Muscle layer of duodenum (tissue), 2 donors: ENCODE data around the gene TSGA10.
"Not testable (repeated sequence)": the region's sequence is repeated elsewhere in the genome, so short reads cannot be mapped to it uniquely, and the experiment has no call there.

Source experiments
- H3K27ac ChIP-seq: one replicate; pipeline ENCODE4 v1.7.0; 2013; ENCODE audit warnings: mild to moderate bottlenecking, low read length
- H3K27me3 ChIP-seq: one replicate; pipeline ENCODE4 v1.7.0; 2013; ENCODE audit warnings: low read depth, mild to moderate bottlenecking, control low read depth, low read length
- H3K36me3 ChIP-seq, 2 donors: one replicate each; pipeline ENCODE4 v1.7.0; 2013; ENCODE audit warnings: low read length in 2 of 2, control low read depth in 1 of 2, mild to moderate bottlenecking in 1 of 2; ENCODE audit not compliant: insufficient read depth in 2 of 2, control insufficient read depth in 1 of 2
- H3K4me1 ChIP-seq, 2 donors: one replicate each; pipeline ENCODE4 v1.7.0; 2013; ENCODE audit warnings: low read length in 2 of 2, mild to moderate bottlenecking in 2 of 2, control low read depth in 1 of 2, moderate library complexity in 1 of 2; ENCODE audit not compliant: insufficient read depth in 2 of 2, control insufficient read depth in 1 of 2
- H3K4me3 ChIP-seq, 2 donors: one replicate each; pipeline ENCODE4 v1.7.0; 2013; ENCODE audit warnings: low read length in 2 of 2, low read depth in 1 of 2, mild to moderate bottlenecking in 1 of 2
- H3K9me3 ChIP-seq, 2 donors: one replicate each; pipeline ENCODE4 v1.7.0; 2013; ENCODE audit warnings: low read length in 2 of 2, control low read depth in 1 of 2, mild to moderate bottlenecking in 1 of 2; ENCODE audit not compliant: control insufficient read depth in 1 of 2
- donor health status: healthy.

Gene TSGA10

GRCh38 chr2:99154643-99155536 lies at the start of gene TSGA10, which contains the start of gene LIPT1:
TSS of gene TSGA10 (minus strand) at chr2:99154942. CDS start at chr2:99109439, 45,503 bp downstream.
TSS of gene LIPT1 (plus strand) at chr2:99154967. CDS start at chr2:99161958, 6,991 bp downstream.
- Histone ChIP-seq H3K27me3 (no peaks in the 10 kb centered on the region), H3K36me3 (peaks cover 5 to 14% of the 10 kb centered on the region in 2 donors), H3K4me1 (peaks cover 7 to 11% of the 10 kb centered on the region in 2 donors), H3K27ac (peak within 1 kb of the TSS; percentile 90), H3K4me3 (peak within 1 kb of the TSS; percentile 76 to 87), H3K9me3 (no peaks in the 10 kb centered on the region)

GRCh38 chr2:99201959-99202678 lies 47.4 kb upstream of the TSGA10 start:
- no peaks in the 10 kb centered on the region for H3K27me3 ChIP-seq
- no peaks in the 10 kb centered on the region for H3K4me1 ChIP-seq
- no peak overlapping the region for H3K4me3 ChIP-seq
- H3K9me3 ChIP-seq: no peaks in the 10 kb centered on the region
- peaks cover 9 to 12% of the 10 kb centered on the region in 2 donors for H3K36me3 ChIP-seq
- no peak overlapping the region for H3K27ac ChIP-seq

- Histone ChIP-seq H3K36me3 (peaks cover 23 to 27% of the 10 kb centered on the region in 2 donors), H3K4me1 (no peaks in the 10 kb centered on the region), H3K4me3 (no peak overlapping the region), H3K27me3 (no peaks in the 10 kb centered on the region), H3K27ac (no peak overlapping the region), H3K9me3 (no peaks in the 10 kb centered on the region)
These were observed 45.5 kb upstream of the TSGA10 start for GRCh38 chr2:99200076-99200800.

GRCh38 chr2:99198103-99198841 lies 43.5 kb upstream of the TSGA10 start:
- Histone ChIP-seq H3K27me3 (no peaks in the 10 kb centered on the region), H3K4me3 (no peak overlapping the region), H3K4me1 (no peaks in the 10 kb centered on the region), H3K27ac (no peak overlapping the region), H3K36me3 (peaks cover 24 to 27% of the 10 kb centered on the region in 2 donors), H3K9me3 (no peaks in the 10 kb centered on the region)

GRCh38 chr2:99192364-99192763 lies 37.6 kb upstream of the TSGA10 start:
- not testable (repeated sequence) for H3K27ac ChIP-seq, H3K4me3 ChIP-seq, H3K4me1 ChIP-seq, H3K27me3 ChIP-seq, H3K9me3 ChIP-seq
- H3K36me3 ChIP-seq: peaks cover 21 to 49% of the 10 kb centered on the region in 2 donors

- Histone ChIP-seq H3K9me3 (no peaks in the 10 kb centered on the region), H3K36me3 (peaks cover 14 to 36% of the 10 kb centered on the region in 2 donors), H3K27ac (no peak overlapping the region), H3K4me3 (no peak overlapping the region), H3K27me3 (no peaks in the 10 kb centered on the region), H3K4me1 (no peaks in the 10 kb centered on the region)
These were observed 35.8 kb upstream of the TSGA10 start for GRCh38 chr2:99190548-99190947.

GRCh38 chr2:99188357-99188756 lies 33.6 kb upstream of the TSGA10 start:
- Histone ChIP-seq H3K27ac (no peak overlapping the region), H3K36me3 (peaks cover 11 to 33% of the 10 kb centered on the region in 2 donors), H3K27me3 (no peaks in the 10 kb centered on the region), H3K4me1 (peaks cover 0 to 14% of the 10 kb centered on the region in 2 donors), H3K4me3 (no peak overlapping the region), H3K9me3 (no peaks in the 10 kb centered on the region)

- Histone ChIP-seq H3K4me3 (no peak overlapping the region), H3K4me1 (peaks cover under 1 to 25% of the 10 kb centered on the region in 2 donors), H3K27ac (no peak overlapping the region), H3K9me3 (no peaks in the 10 kb centered on the region), H3K27me3 (no peaks in the 10 kb centered on the region), H3K36me3 (peaks cover 11 to 27% of the 10 kb centered on the region in 2 donors)
These were observed 32.3 kb upstream of the TSGA10 start for GRCh38 chr2:99187011-99187410.

GRCh38 chr2:99184811-99185210 lies 30.1 kb upstream of the TSGA10 start:
- Histone ChIP-seq H3K36me3 (peaks cover 11 to 22% of the 10 kb centered on the region in 2 donors), H3K9me3 (no peaks in the 10 kb centered on the region), H3K27me3 (no peaks in the 10 kb centered on the region), H3K4me3 (no peak overlapping the region), H3K27ac (no peak overlapping the region), H3K4me1 (peaks cover 6 to 38% of the 10 kb centered on the region in 2 donors)

- Histone ChIP-seq H3K27ac (no peak overlapping the region), H3K27me3 (no peaks in the 10 kb centered on the region), H3K4me3 (no peak overlapping the region), H3K9me3 (no peaks in the 10 kb centered on the region), H3K36me3 (peaks cover 8 to 9% of the 10 kb centered on the region in 2 donors), H3K4me1 (peaks cover 11 to 52% of the 10 kb centered on the region in 2 donors)
These were observed 28.3 kb upstream of the TSGA10 start for GRCh38 chr2:99183025-99183424.
